Breast epithelium (tissue), 4 donors: ENCODE results near the gene PRG2. TPM values are rescaled to one million over a fixed set of nuclear protein-coding genes. Genes with fewer than 3 reads are reported as not detected.

ENCODE experiments used
- DNase-seq, 2 donors: peaks; one replicate each; pipeline ENCODE4 v3.0.0-alpha.2; 2019; ENCODE audit warnings: low spot score in 2 of 2
- H3K27ac ChIP-seq, 2 donors: fragments of 200-600 bp; sonication (generic) in 1 of 2; one replicate each; pipeline ENCODE4 v1.5.1; 2016 to 2019; ENCODE audit warnings: mild to moderate bottlenecking in 1 of 2
- H3K27me3 ChIP-seq, 2 donors: fragments of 200-600 bp; sonication (generic) in 1 of 2; one replicate each; pipeline versions ENCODE4 v1.5.1 to v1.6.0; 2017 to 2019; ENCODE audit warnings: control low read depth in 1 of 2, mild to moderate bottlenecking in 1 of 2
- H3K36me3 ChIP-seq: fragments of 200-600 bp; one replicate; pipeline ENCODE4 v1.5.1; 2019
- H3K4me1 ChIP-seq, 2 donors: fragments of 200-600 bp; sonication (generic); one replicate each; pipeline ENCODE4 v1.5.1; 2016 to 2019; ENCODE audit warnings: control low read depth in 1 of 2
- H3K4me3 ChIP-seq, 3 donors: fragments of 200-600 bp; sonication (generic); 1 replicate in 2 of 3; 2 replicates in 1 of 3; pipeline ENCODE4 v1.5.1; 2016 to 2019; ENCODE audit warnings: mild to moderate bottlenecking in 3 of 3, moderate library complexity in 2 of 3
- H3K9me3 ChIP-seq, 2 donors: fragments of 200-600 bp; sonication (generic) in 1 of 2; one replicate each; pipeline ENCODE4 v1.5.1; 2016 to 2019; ENCODE audit warnings: control low read depth in 1 of 2
- CTCF ChIP-seq, 3 donors: fragments of 450-650 bp; IDR thresholded peaks; one replicate each; pipeline ENCODE4 v1.5.1; 2016 to 2017; ENCODE audit warnings: antibody characterized with exemption in 3 of 3, mild to moderate bottlenecking in 3 of 3, moderate library complexity in 3 of 3
- POLR2A ChIP-seq: fragments of 450-650 bp; IDR thresholded peaks from one replicate; pipeline ENCODE4 v1.6.1; 2016; ENCODE audit warnings: antibody characterized with exemption, mild to moderate bottlenecking, moderate library complexity
- POLR2AphosphoS5 ChIP-seq, 3 donors: sonication (generic); formaldehyde crosslinking; IDR thresholded peaks; one replicate each; pipeline ENCODE4 v1.6.1; 2017; ENCODE audit warnings: antibody characterized with exemption in 3 of 3
- intact Hi-C: fragments of 100-400 bp; cut with DNase I; formaldehyde crosslinking; loops from one replicate; pipeline ENCODE4 v1.15.1; 2023; ENCODE audit warnings: low total_unique reads
- total RNA-seq, 3 donors: library from RNA; depleted of rRNA; stranded (reverse); fragments of >200 nt; gene quantifications; one replicate each; pipeline ENCODE4 v1.1.0, GENCODE V29; 2016

Gene PRG2
- total RNA-seq, 3 donors from 2014 or later: 1.1 TPM; not detected in 2

GRCh38 chr11:57377107-57377506 is 13.3 kb downstream of the PRG2 start:
- Histone ChIP-seq H3K36me3 (no peaks in the 10 kb centered on the region), H3K4me3 (no peak overlapping the region), H3K9me3 (no peaks in the 10 kb centered on the region), H3K27me3 (peaks cover 0 to 9% of the 10 kb centered on the region in 2 donors), H3K27ac (no peak overlapping the region), H3K4me1 (no peaks in the 10 kb centered on the region)
- TF ChIP-seq CTCF (IDR thresholded peaks at IDR 0.05): no peak
- no peak for TF ChIP-seq POLR2AphosphoS5 (IDR thresholded peaks at IDR 0.05)
- no peak for TF ChIP-seq POLR2A
- no peak for DNase-seq
- intact Hi-C loops: no loop called here

- no peaks in the 10 kb centered on the region for H3K36me3 ChIP-seq
- no peak for DNase-seq
- intact Hi-C loops: no loop called here
- no peak overlapping the region for H3K27ac ChIP-seq
- no peak for TF ChIP-seq POLR2A
- no peaks in the 10 kb centered on the region for H3K9me3 ChIP-seq
- no peak overlapping the region for H3K4me3 ChIP-seq
- no peaks in the 10 kb centered on the region for H3K4me1 ChIP-seq
- peaks cover 0 to 9% of the 10 kb centered on the region in 2 donors for H3K27me3 ChIP-seq
Measured at GRCh38 chr11:57376095-57377090, 14.1 kb downstream of the PRG2 start.

GRCh38 chr11:57375490-57375889 is 15.0 kb downstream of the PRG2 start:
- Histone ChIP-seq H3K36me3 (no peaks in the 10 kb centered on the region), H3K4me3 (no peak overlapping the region), H3K27me3 (peaks cover 0 to 9% of the 10 kb centered on the region in 2 donors), H3K27ac (no peak overlapping the region), H3K4me1 (no peaks in the 10 kb centered on the region), H3K9me3 (no peaks in the 10 kb centered on the region)
- no peak for TF ChIP-seq POLR2AphosphoS5 (IDR thresholded peaks at IDR 0.05)
- no peak for TF ChIP-seq POLR2A
- no peak for TF ChIP-seq CTCF (IDR thresholded peaks at IDR 0.05)
- intact Hi-C loops: no loop called here
- no peak for DNase-seq

- DNase-seq: no peak
- no peak overlapping the region for H3K27ac ChIP-seq
- no peak overlapping the region for H3K4me3 ChIP-seq
- intact Hi-C loops: no loop called here
- H3K9me3 ChIP-seq: no peaks in the 10 kb centered on the region
- no peaks in the 10 kb centered on the region for H3K36me3 ChIP-seq
- H3K4me1 ChIP-seq: no peaks in the 10 kb centered on the region
- no peak for TF ChIP-seq CTCF (IDR thresholded peaks at IDR 0.05)
- TF ChIP-seq POLR2AphosphoS5 (IDR thresholded peaks at IDR 0.05): no peak
- TF ChIP-seq POLR2A: no peak
- peaks cover 0 to 9% of the 10 kb centered on the region in 2 donors for H3K27me3 ChIP-seq
Measured at GRCh38 chr11:57374966-57375365, 15.5 kb downstream of the PRG2 start.

- Histone ChIP-seq H3K4me3 (no peak overlapping the region), H3K27me3 (peaks cover 0 to 9% of the 10 kb centered on the region in 2 donors), H3K4me1 (no peaks in the 10 kb centered on the region), H3K36me3 (no peaks in the 10 kb centered on the region), H3K27ac (no peak overlapping the region), H3K9me3 (no peaks in the 10 kb centered on the region)
- intact Hi-C loops: no loop called here
- DNase-seq: no peak
- TF ChIP-seq POLR2A: no peak
- TF ChIP-seq CTCF (IDR thresholded peaks at IDR 0.05): no peak
- no peak for TF ChIP-seq POLR2AphosphoS5 (IDR thresholded peaks at IDR 0.05)
Measured at GRCh38 chr11:57373146-57373545, 17.3 kb downstream of the PRG2 start.
